Caco-2 (cell line): ENCODE results near the gene PPP1R13B. TPM values are rescaled to one million over a fixed set of nuclear protein-coding genes. Genes with fewer than 3 reads are reported as not detected.

Experiments used
- BruUV-seq: library from RNA; stranded (reverse); fragments of 400-500 nt; replicated peaks from 2 replicates; lab custom pipeline; 2021; lab: Mats Ljungman, UMichigan
- CTCF ChIA-PET: fragments of 300-600 bp; sonication (Branson Sonifier 250); formaldehyde crosslinking; loops from one replicate; lab custom pipeline; 2022; ENCODE audit warnings: antibody characterized with exemption; lab: Charles Lee
- POLR2A ChIA-PET: fragments of 300-600 bp; sonication (Branson Sonifier 250); formaldehyde crosslinking; loops from one replicate; lab custom pipeline; 2022; ENCODE audit warnings: antibody characterized with exemption; lab: Charles Lee
- DNase-seq, 2 experiments: peaks; one replicate each; pipeline versions ENCODE4 v3.0.0 to v3.0.0-alpha.2; 2020 to 2022
- H3K27me3 ChIP-seq: replicated peaks from 2 replicates; pipeline ENCODE4 v1.6.0; 2011; ENCODE audit warnings: low read length; ENCODE audit not compliant: control insufficient read depth, insufficient read depth
- H3K36me3 ChIP-seq: 2 replicates; pipeline ENCODE4 v1.5.1; 2011; ENCODE audit warnings: low read length; ENCODE audit not compliant: control insufficient read depth, insufficient read depth
- H3K4me1 ChIP-seq: fragments of 250-450 bp; sonication (Bioruptor Pico); 2 replicates; pipeline ENCODE4 v1.5.1; 2020; ENCODE audit warnings: mild to moderate bottlenecking
- H3K4me3 ChIP-seq: 2 replicates; pipeline ENCODE4 v1.5.1; 2011; ENCODE audit warnings: low read depth, mild to moderate bottlenecking, control low read depth, low read length
- H3K9me3 ChIP-seq: fragments of 250-450 bp; sonication (Bioruptor Pico); 2 replicates; pipeline ENCODE4 v1.5.1; 2020; ENCODE audit warnings: mild to moderate bottlenecking, moderate library complexity
- H3K27ac Mint-ChIP-seq: one replicate; pipeline ENCODE4 v1.8.0; 2022; ENCODE audit warnings: mixed read lengths; ENCODE audit not compliant: unreplicated experiment
- H3K27me3 Mint-ChIP-seq: one replicate; pipeline ENCODE4 v1.8.0; 2022; ENCODE audit warnings: mixed read lengths; ENCODE audit not compliant: insufficient read depth, unreplicated experiment
- H3K36me3 Mint-ChIP-seq: one replicate; pipeline ENCODE4 v1.8.0; 2022; ENCODE audit warnings: mild to moderate bottlenecking, mixed read lengths; ENCODE audit not compliant: insufficient read depth, unreplicated experiment
- H3K4me1 Mint-ChIP-seq: one replicate; pipeline ENCODE4 v1.8.0; 2022; ENCODE audit warnings: low read depth, mixed read lengths; ENCODE audit not compliant: unreplicated experiment
- H3K4me3 Mint-ChIP-seq: one replicate; pipeline ENCODE4 v1.8.0; 2022; ENCODE audit warnings: mild to moderate bottlenecking, moderate library complexity, mixed read lengths; ENCODE audit not compliant: unreplicated experiment
- H3K9me3 Mint-ChIP-seq: one replicate; pipeline ENCODE4 v1.8.0; 2022; ENCODE audit warnings: mixed read lengths; ENCODE audit not compliant: unreplicated experiment
- CTCF ChIP-seq, 2 experiments: fragments of 200-600 bp in 1 of 2; IDR thresholded peaks; 1 replicate in 1 of 2; 2 replicates in 1 of 2; pipeline versions ENCODE4 v1.5.1 to v1.8.0; 2011 to 2022; ENCODE audit warnings: antibody characterized with exemption in 1 of 2, control low read depth in 1 of 2, inconsistent platforms in 1 of 2, low read depth in 1 of 2, low read length in 1 of 2, mild to moderate bottlenecking in 1 of 2, moderate library complexity in 1 of 2; ENCODE audit not compliant: insufficient read depth in 1 of 2, severe bottlenecking in 1 of 2, unreplicated experiment in 1 of 2
- intact Hi-C: fragments of 100-400 bp; cut with micrococcal nuclease; formaldehyde crosslinking; loops from one replicate; pipeline ENCODE4 v1.10.0; 2022; ENCODE audit not compliant: unreplicated experiment
- total RNA-seq: library from RNA; stranded (reverse); gene quantifications from 2 replicates; pipeline ENCODE4 v1.2.3, GENCODE V29; 2022

The PPP1R13B gene
- total RNA-seq, 1 experiment from 2014 or later: 15.8 TPM

- no peaks in the 10 kb centered on the region for H3K4me1 ChIP-seq
- H3K9me3 Mint-ChIP-seq: no peaks in the 10 kb centered on the region
- no peak overlapping the region for H3K27ac Mint-ChIP-seq
- BruUV-seq: no TSS peak
- no peak overlapping the region for H3K4me3 ChIP-seq
- ChIA-PET CTCF (no interaction called here), POLR2A (no interaction called here)
- no peak for DNase-seq
- H3K4me3 Mint-ChIP-seq: no peak overlapping the region
- no peaks in the 10 kb centered on the region for H3K9me3 ChIP-seq
- H3K27me3 Mint-ChIP-seq: no peaks in the 10 kb centered on the region
- no peaks in the 10 kb centered on the region for H3K27me3 ChIP-seq
- H3K36me3 Mint-ChIP-seq: no peaks in the 10 kb centered on the region
- no peaks in the 10 kb centered on the region for H3K36me3 ChIP-seq
- intact Hi-C loops: no loop called here
- no peak for TF ChIP-seq CTCF (IDR thresholded peaks at IDR 0.05; ENCODE audit: insufficient read depth in 1 of 2, low read depth in 1 of 2, low read length in 1 of 2, severe bottlenecking in 1 of 2, unreplicated experiment in 1 of 2)
- peaks cover 7% of the 10 kb centered on the region for H3K4me1 Mint-ChIP-seq
Measured at GRCh38 chr14:103871596-103872480, 24.5 kb upstream of the PPP1R13B start.

- Mint-ChIP-seq H3K27me3 (no peaks in the 10 kb centered on the region), H3K4me1 (peaks cover 7% of the 10 kb centered on the region), H3K9me3 (no peaks in the 10 kb centered on the region), H3K27ac (no peak overlapping the region), H3K4me3 (no peak overlapping the region), H3K36me3 (no peaks in the 10 kb centered on the region)
- intact Hi-C loops: no loop called here
- ChIA-PET CTCF (no interaction called here), POLR2A (no interaction called here)
- H3K36me3 ChIP-seq: no peaks in the 10 kb centered on the region
- H3K4me1 ChIP-seq: no peaks in the 10 kb centered on the region
- no TSS peak for BruUV-seq
- no peaks in the 10 kb centered on the region for H3K27me3 ChIP-seq
- TF ChIP-seq CTCF (IDR thresholded peaks at IDR 0.05; ENCODE audit: insufficient read depth in 1 of 2, low read depth in 1 of 2, low read length in 1 of 2, severe bottlenecking in 1 of 2, unreplicated experiment in 1 of 2): no peak
- no peaks in the 10 kb centered on the region for H3K9me3 ChIP-seq
- no peak overlapping the region for H3K4me3 ChIP-seq
- DNase-seq: no peak
Measured at GRCh38 chr14:103870891-103871595, 23.7 kb upstream of the PPP1R13B start.

GRCh38 chr14:103870144-103870876 lies 22.9 kb upstream of the PPP1R13B start:
- Mint-ChIP-seq H3K4me1 (peaks cover 7% of the 10 kb centered on the region), H3K27me3 (no peaks in the 10 kb centered on the region), H3K9me3 (no peaks in the 10 kb centered on the region), H3K4me3 (no peak overlapping the region), H3K36me3 (no peaks in the 10 kb centered on the region), H3K27ac (no peak overlapping the region)
- TF ChIP-seq CTCF (IDR thresholded peaks at IDR 0.05; ENCODE audit: insufficient read depth in 1 of 2, low read depth in 1 of 2, low read length in 1 of 2, severe bottlenecking in 1 of 2, unreplicated experiment in 1 of 2): no peak
- no peaks in the 10 kb centered on the region for H3K36me3 ChIP-seq
- intact Hi-C loops: no loop called here
- ChIA-PET CTCF (no interaction called here), POLR2A (no interaction called here)
- no peak overlapping the region for H3K4me3 ChIP-seq
- H3K27me3 ChIP-seq: no peaks in the 10 kb centered on the region
- no peak for DNase-seq
- no TSS peak for BruUV-seq
- no peaks in the 10 kb centered on the region for H3K4me1 ChIP-seq
- H3K9me3 ChIP-seq: no peaks in the 10 kb centered on the region
